Activated CD8-positive, alpha-beta memory T cell treated with anti-CD3 and anti-CD28 coated beads for 24 hours (primary cell): ENCODE measurements around the gene KISS1.

Experiments used
- DNase-seq: peaks from one replicate; pipeline ENCODE4 v3.0.0-alpha.2; 2020

KISS1 gene

GRCh38 chr1:204216880-204217647 lies 20.8 kb upstream of the KISS1 start:
- DNase-seq = no peak

GRCh38 chr1:204216236-204216635 lies 19.9 kb upstream of the KISS1 start:
- DNase-seq = no peak

GRCh38 chr1:204213668-204214662 lies 17.7 kb upstream of the KISS1 start, which contains the start of gene GOLT1A:
GOLT1A (minus strand) TSS chr1:204213988; CDS start chr1:204213906, 82 bp downstream.
- DNase-seq = peak; percentile 65

GRCh38 chr1:204212715-204213114 lies 16.4 kb upstream of the KISS1 start:
- DNase-seq = no peak

- no peak for DNase-seq
These were observed 14.8 kb upstream of the KISS1 start for GRCh38 chr1:204211046-204211445.

- DNase-seq = peak; percentile 92
These were observed 10.9 kb upstream of the KISS1 start for GRCh38 chr1:204207136-204207616.

- DNase-seq = no peak
These were observed 9.8 kb upstream of the KISS1 start for GRCh38 chr1:204206121-204206520.

- DNase-seq = no peak
These were observed 9.2 kb upstream of the KISS1 start for GRCh38 chr1:204205486-204205885.

- no peak for DNase-seq
These were observed 8.7 kb upstream of the KISS1 start for GRCh38 chr1:204204944-204205343.

- DNase-seq = no peak
These were observed 7.0 kb upstream of the KISS1 start for GRCh38 chr1:204203206-204203767.

- DNase-seq = no peak
These were observed 6.2 kb upstream of the KISS1 start for GRCh38 chr1:204202481-204202880.

- no peak for DNase-seq
These were observed 5.2 kb upstream of the KISS1 start for GRCh38 chr1:204201348-204202040.

- no peak for DNase-seq
These were observed 3.3 kb upstream of the KISS1 start for GRCh38 chr1:204199579-204199978.

- DNase-seq = no peak
These were observed 2.4 kb upstream of the KISS1 start for GRCh38 chr1:204198348-204199340.

GRCh38 chr1:204197068-204197467 lies 777 bp upstream of the KISS1 start:
- DNase-seq = no peak

- DNase-seq = no peak
These were observed 1.5 kb downstream of the KISS1 start for GRCh38 chr1:204194771-204195170.

- no peak for DNase-seq
These were observed 2.2 kb downstream of the KISS1 start for GRCh38 chr1:204194080-204194479.

- no peak for DNase-seq
These were observed 3.5 kb downstream of the KISS1 start for GRCh38 chr1:204192589-204193352.

GRCh38 chr1:204192046-204192445 lies 4.2 kb downstream of the KISS1 start:
- no peak for DNase-seq

GRCh38 chr1:204191456-204191855 lies 4.8 kb downstream of the KISS1 start:
- no peak for DNase-seq
